Muscle of leg (tissue), 11 donors: ENCODE results near the gene HDAC9. TPM values are rescaled to one million over a fixed set of nuclear protein-coding genes. Genes with fewer than 3 reads are reported as not detected.
A peak's percentile ranks its signal among the peaks of the same experiment; 100 is the strongest.

Source experiments
- DNase-seq: peaks from one replicate; pipeline ENCODE4 v3.0.0; 2013
- H3K27ac ChIP-seq: one replicate; pipeline ENCODE4 v1.5.1; 2013; ENCODE audit warnings: mild to moderate bottlenecking, low read length, control low read depth
- H3K27me3 ChIP-seq: one replicate; pipeline ENCODE4 v1.6.1; 2013; ENCODE audit warnings: low read length; ENCODE audit not compliant: control insufficient read depth, insufficient read depth
- H3K36me3 ChIP-seq: one replicate; pipeline ENCODE4 v1.6.1; 2013; ENCODE audit warnings: low read length; ENCODE audit not compliant: control insufficient read depth, insufficient read depth
- H3K4me1 ChIP-seq: one replicate; pipeline ENCODE4 v1.6.1; 2013; ENCODE audit warnings: low read length; ENCODE audit not compliant: control insufficient read depth, insufficient read depth
- H3K4me3 ChIP-seq: one replicate; pipeline ENCODE4 v1.5.1; 2013; ENCODE audit warnings: low read length, control low read depth
- H3K9me3 ChIP-seq: replicated peaks from 2 replicates; pipeline ENCODE4 v1.6.1; 2013; ENCODE audit warnings: low read depth, low read length; ENCODE audit not compliant: control insufficient read depth
- WGBS: methylation state at CpG from one replicate; pipeline ENCODE4 v1.1.5; 2013; ENCODE audit warnings: missing lambda C conversion rate; ENCODE audit not compliant: insufficient coverage; 5-methylcytosine and 5-hydroxymethylcytosine counted together
- polyA plus RNA-seq, 8 donors: library from polyadenylated mRNA; unstranded; fragments of 120-200 nt; gene quantifications; one replicate each; pipeline versions ENCODE4 v1.2.1 to v1.2.3, GENCODE V29; 2013; ENCODE audit warnings: inconsistent platforms in 1 of 8, low replicate concordance in 1 of 8; ENCODE audit not compliant: insufficient read length in 8 of 8, insufficient read depth in 1 of 8
- total RNA-seq: library from RNA; stranded (reverse); fragments of 120-200 nt; gene quantifications from one replicate; pipeline ENCODE4 v1.2.4, GENCODE V29; 2013

The HDAC9 gene
- total and polyA plus RNA-seq, 9 donors: 11.9 to 38.2 (median 21.2) TPM

DNA sequence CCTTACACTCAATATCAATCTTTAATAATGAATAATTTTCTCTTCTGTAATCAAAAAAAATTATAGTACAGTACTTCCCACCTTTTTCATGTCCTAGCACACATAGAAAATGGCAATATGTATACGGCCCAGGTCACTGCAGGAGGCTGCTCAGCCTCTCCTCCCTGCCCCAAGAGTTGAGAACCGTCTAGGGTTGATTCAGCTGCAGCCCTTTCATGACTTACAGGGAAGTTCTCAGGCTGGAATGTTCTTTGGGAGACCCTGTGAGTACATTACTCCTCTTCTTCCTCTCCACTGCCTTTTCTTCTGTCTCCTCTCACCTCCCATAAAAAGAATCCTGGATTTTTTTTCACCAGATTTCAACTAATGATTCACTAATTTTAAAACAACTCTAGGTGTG, 180.0 kb downstream of the HDAC9 start:
- no peak overlapping the region for H3K27ac ChIP-seq
- no peak for DNase-seq
- no peaks in the 10 kb centered on the region for H3K9me3 ChIP-seq
- H3K27me3 ChIP-seq: no peaks in the 10 kb centered on the region
- no peak overlapping the region for H3K4me3 ChIP-seq
- no peaks in the 10 kb centered on the region for H3K4me1 ChIP-seq
- H3K36me3 ChIP-seq: no peaks in the 10 kb centered on the region
- WGBS: no CpG with 5 or more reads among the region's 2 CpGs

- no peak overlapping the region for H3K4me3 ChIP-seq
- H3K27ac ChIP-seq: no peak overlapping the region
- no CpG with 5 or more reads among the region's 1 CpG for WGBS
- no peak for DNase-seq
- no peaks in the 10 kb centered on the region for H3K4me1 ChIP-seq
- H3K9me3 ChIP-seq: no peaks in the 10 kb centered on the region
- no peaks in the 10 kb centered on the region for H3K27me3 ChIP-seq
- no peaks in the 10 kb centered on the region for H3K36me3 ChIP-seq
Observed at GRCh38 chr7:18679261-18679660, 183.7 kb downstream of the HDAC9 start.

DNA sequence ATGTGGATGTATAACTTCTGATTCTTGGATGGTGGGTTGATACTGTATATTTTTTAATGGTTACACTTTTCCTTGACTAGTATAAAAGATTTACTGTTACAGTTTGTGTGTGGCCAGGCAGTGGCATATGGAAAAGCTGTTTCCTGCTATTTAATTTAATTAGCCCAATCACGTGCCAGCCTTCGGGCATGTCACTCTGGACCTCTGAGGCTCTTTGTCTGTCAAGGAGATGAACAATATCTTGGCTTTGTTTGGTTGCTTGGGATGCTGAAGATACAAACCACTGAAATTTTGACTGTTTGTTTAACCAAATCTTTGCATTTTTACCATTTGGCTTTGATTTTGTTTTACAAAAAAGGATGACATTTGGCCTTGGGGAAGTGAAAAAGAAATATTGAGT, 185.0 kb downstream of the HDAC9 start:
- Histone ChIP-seq H3K4me1 (no peaks in the 10 kb centered on the region), H3K9me3 (no peaks in the 10 kb centered on the region), H3K27ac (no peak overlapping the region), H3K4me3 (no peak overlapping the region), H3K36me3 (no peaks in the 10 kb centered on the region), H3K27me3 (no peaks in the 10 kb centered on the region)
- WGBS: 61% methylated on average over 2 of the region's 2 CpGs
- DNase-seq: no peak

GRCh38 chr7:18684916-18685315, 189.4 kb downstream of the HDAC9 start:
- Histone ChIP-seq H3K4me3 (no peak overlapping the region), H3K36me3 (no peaks in the 10 kb centered on the region), H3K27me3 (no peaks in the 10 kb centered on the region), H3K4me1 (no peaks in the 10 kb centered on the region), H3K27ac (no peak overlapping the region), H3K9me3 (no peaks in the 10 kb centered on the region)
- no CpG with 5 or more reads among the region's 1 CpG for WGBS
- no peak for DNase-seq

- no peaks in the 10 kb centered on the region for H3K36me3 ChIP-seq
- H3K9me3 ChIP-seq: no peaks in the 10 kb centered on the region
- no peaks in the 10 kb centered on the region for H3K4me1 ChIP-seq
- no peak for DNase-seq
- H3K27me3 ChIP-seq: no peaks in the 10 kb centered on the region
- no peak overlapping the region for H3K27ac ChIP-seq
- H3K4me3 ChIP-seq: no peak overlapping the region
Observed at GRCh38 chr7:18685971-18686370, 190.4 kb downstream of the HDAC9 start.

- Histone ChIP-seq H3K4me3 (no peak overlapping the region), H3K4me1 (no peaks in the 10 kb centered on the region), H3K9me3 (no peaks in the 10 kb centered on the region), H3K27ac (no peak overlapping the region), H3K36me3 (no peaks in the 10 kb centered on the region), H3K27me3 (no peaks in the 10 kb centered on the region)
- DNase-seq: no peak
- WGBS: 100% methylated on average over 1 of the region's 2 CpGs
Observed at GRCh38 chr7:18689551-18689950, 194.0 kb downstream of the HDAC9 start.

DNA sequence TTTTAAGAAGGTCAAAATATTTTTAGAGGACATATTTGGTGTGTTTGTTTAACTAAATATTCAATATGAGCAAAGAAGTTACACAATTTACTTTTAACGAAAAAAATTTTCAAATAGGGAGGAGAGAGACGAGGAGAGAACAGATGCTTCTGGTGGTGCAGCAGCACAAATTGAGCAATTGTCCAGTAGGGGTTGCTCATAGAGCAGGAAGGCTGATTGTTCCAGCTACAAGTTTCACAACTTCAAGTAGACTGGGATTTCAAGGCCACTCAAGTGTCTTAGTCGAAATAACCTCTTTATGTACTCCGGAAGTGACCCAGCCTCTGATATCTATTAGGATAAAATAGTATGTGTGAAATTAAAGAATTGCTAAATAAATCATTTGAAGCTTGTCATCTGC, 197.9 kb downstream of the HDAC9 start:
- Histone ChIP-seq H3K4me1 (no peaks in the 10 kb centered on the region), H3K36me3 (no peaks in the 10 kb centered on the region), H3K27ac (no peak overlapping the region), H3K4me3 (no peak overlapping the region), H3K27me3 (no peaks in the 10 kb centered on the region), H3K9me3 (no peaks in the 10 kb centered on the region)
- peak; percentile 74 for DNase-seq
- WGBS: no CpG with 5 or more reads among the region's 4 CpGs

GRCh38 chr7:18693816-18694215, 198.3 kb downstream of the HDAC9 start:
- Histone ChIP-seq H3K27me3 (no peaks in the 10 kb centered on the region), H3K4me1 (no peaks in the 10 kb centered on the region), H3K27ac (no peak overlapping the region), H3K36me3 (no peaks in the 10 kb centered on the region), H3K9me3 (no peaks in the 10 kb centered on the region), H3K4me3 (no peak overlapping the region)
- DNase-seq: no peak
- WGBS: no CpG with 5 or more reads among the region's 2 CpGs

DNA sequence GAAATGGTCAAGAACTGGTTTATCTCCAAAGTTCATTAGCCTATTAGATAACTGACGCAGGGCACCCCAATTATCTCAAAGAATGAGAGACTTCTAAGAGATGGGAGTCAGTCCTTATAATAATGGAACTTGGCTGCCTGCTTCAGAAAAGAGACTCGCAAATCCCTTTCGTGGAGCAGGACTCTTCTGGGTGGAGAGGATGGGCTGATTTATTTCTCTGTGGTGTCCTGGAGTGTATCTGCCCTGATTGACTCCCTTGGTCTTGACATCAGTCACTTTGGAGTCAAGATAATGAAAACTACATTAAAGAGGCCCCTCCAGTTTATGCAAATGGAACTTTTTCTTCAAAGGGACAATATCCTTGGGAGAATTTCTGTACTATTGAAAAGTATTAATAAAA, 198.9 kb downstream of the HDAC9 start:
- H3K4me1 ChIP-seq: no peaks in the 10 kb centered on the region
- 80% methylated on average over 1 of the region's 3 CpGs for WGBS
- H3K27me3 ChIP-seq: no peaks in the 10 kb centered on the region
- no peak overlapping the region for H3K27ac ChIP-seq
- H3K36me3 ChIP-seq: no peaks in the 10 kb centered on the region
- no peak for DNase-seq
- no peaks in the 10 kb centered on the region for H3K9me3 ChIP-seq
- H3K4me3 ChIP-seq: no peak overlapping the region

DNA sequence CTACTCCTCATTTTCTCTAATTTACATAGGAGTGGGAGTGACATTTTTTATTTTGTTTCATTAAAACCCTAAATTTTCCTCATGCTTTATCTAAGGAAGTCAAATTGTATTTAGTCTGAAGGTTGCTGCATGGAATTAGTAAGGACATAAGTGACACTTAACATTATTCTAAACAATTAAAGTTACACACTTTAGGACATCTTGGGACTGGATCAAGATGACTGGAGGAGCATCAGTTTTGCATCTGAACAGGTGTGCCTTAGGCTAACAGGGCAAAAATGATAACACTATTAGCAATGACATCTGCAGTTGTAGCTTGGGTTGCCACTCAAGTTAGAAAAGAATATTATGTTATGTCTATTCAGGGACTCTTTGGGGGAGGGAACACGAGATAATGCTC, 199.4 kb downstream of the HDAC9 start:
- Histone ChIP-seq H3K9me3 (no peaks in the 10 kb centered on the region), H3K27me3 (no peaks in the 10 kb centered on the region), H3K4me3 (no peak overlapping the region), H3K4me1 (no peaks in the 10 kb centered on the region), H3K36me3 (no peaks in the 10 kb centered on the region), H3K27ac (no peak overlapping the region)
- WGBS: no CpG with 5 or more reads among the region's 1 CpG
- no peak for DNase-seq

GRCh38 chr7:18698258-18698734, 202.7 kb downstream of the HDAC9 start:
- H3K27ac ChIP-seq: no peak overlapping the region
- no CpG with 5 or more reads among the region's 6 CpGs for WGBS

More at GRCh38 chr7:18698258-18698734, 202.7 kb downstream of the HDAC9 start:
- Histone ChIP-seq H3K4me3 (no peak overlapping the region), H3K9me3 (no peaks in the 10 kb centered on the region), H3K36me3 (no peaks in the 10 kb centered on the region), H3K27me3 (no peaks in the 10 kb centered on the region), H3K4me1 (no peaks in the 10 kb centered on the region)
- DNase-seq: no peak
